ENCODE results near the gene HDAC9. TPM values are rescaled to one million over a fixed set of nuclear protein-coding genes. Genes with fewer than 3 reads are reported as not detected.

The HDAC9 gene
- total RNA-seq, 3 donors from 2014 or later (not counting 1 experiment from before 2014, with no cell fraction given), result 19.1 to 41.1 (median 24.1) TPM

- Histone ChIP-seq H3K9me3 (ENCODE audit: control insufficient read depth, insufficient read depth, low read length) (no peaks in the 10 kb centered on the region), H3K4me3 (ENCODE audit: low read length) (no peak overlapping the region), H3K27me3 (ENCODE audit: control insufficient read depth, insufficient read depth, low read length) (no peaks in the 10 kb centered on the region), H3K4me1 (ENCODE audit: control insufficient read depth, insufficient read depth, low read length) (no peaks in the 10 kb centered on the region), H3K36me3 (ENCODE audit: control insufficient read depth, insufficient read depth, low read length) (no peaks in the 10 kb centered on the region), H3K27ac (ENCODE audit: low read length) (no peak overlapping the region)
- H3K27ac Mint-ChIP-seq, result no peak overlapping the region
- 100% methylated on average over 1 of the region's 2 CpGs for WGBS (ENCODE audit: insufficient coverage)
- H3K27me3 Mint-ChIP-seq (ENCODE audit: low read depth in 2 of 2), result no peaks in the 10 kb centered on the region
- intact Hi-C loops (cut with micrococcal nuclease), result no loop called here
- H3K4me3 Mint-ChIP-seq, result no peak overlapping the region
- peaks cover 0 to 9% of the 10 kb centered on the region in 2 donors for H3K9me3 Mint-ChIP-seq
- H3K36me3 Mint-ChIP-seq, result no peaks in the 10 kb centered on the region
- ATAC-seq (no peak), DNase-seq (no peak)
- H3K4me1 Mint-ChIP-seq, result no peaks in the 10 kb centered on the region
- no peak for TF ChIP-seq CTCF (IDR thresholded peaks at IDR 0.05)
These were observed 394.6 kb downstream of the HDAC9 start for GRCh38 chr7:18890134-18890533.

GRCh38 chr7:18890885-18891621 lies 395.5 kb downstream of the HDAC9 start:
- no peaks in the 10 kb centered on the region for H3K27me3 Mint-ChIP-seq (ENCODE audit: low read depth in 2 of 2)
- Histone ChIP-seq H3K27me3 (ENCODE audit: control insufficient read depth, insufficient read depth, low read length) (no peaks in the 10 kb centered on the region), H3K4me1 (ENCODE audit: control insufficient read depth, insufficient read depth, low read length) (no peaks in the 10 kb centered on the region), H3K36me3 (ENCODE audit: control insufficient read depth, insufficient read depth, low read length) (no peaks in the 10 kb centered on the region), H3K9me3 (ENCODE audit: control insufficient read depth, insufficient read depth, low read length) (no peaks in the 10 kb centered on the region), H3K4me3 (ENCODE audit: low read length) (no peak overlapping the region), H3K27ac (ENCODE audit: low read length) (no peak overlapping the region)
- DNase-seq (no peak), ATAC-seq (no peak)
- no peaks in the 10 kb centered on the region for H3K36me3 Mint-ChIP-seq
- 98% methylated on average over 4 of the region's 4 CpGs for WGBS (ENCODE audit: insufficient coverage)
- H3K9me3 Mint-ChIP-seq, result peaks cover 0 to 9% of the 10 kb centered on the region in 2 donors
- TF ChIP-seq CTCF (IDR thresholded peaks at IDR 0.05), result no peak
- H3K27ac Mint-ChIP-seq, result no peak overlapping the region
- intact Hi-C loops (cut with micrococcal nuclease), result no loop called here
- no peaks in the 10 kb centered on the region for H3K4me1 Mint-ChIP-seq
- no peak overlapping the region for H3K4me3 Mint-ChIP-seq

- Histone ChIP-seq H3K9me3 (ENCODE audit: control insufficient read depth, insufficient read depth, low read length) (no peaks in the 10 kb centered on the region), H3K4me3 (ENCODE audit: low read length) (no peak overlapping the region), H3K4me1 (ENCODE audit: control insufficient read depth, insufficient read depth, low read length) (no peaks in the 10 kb centered on the region), H3K36me3 (ENCODE audit: control insufficient read depth, insufficient read depth, low read length) (no peaks in the 10 kb centered on the region), H3K27me3 (ENCODE audit: control insufficient read depth, insufficient read depth, low read length) (no peaks in the 10 kb centered on the region), H3K27ac (ENCODE audit: low read length) (no peak overlapping the region)
- peaks cover 0 to 6% of the 10 kb centered on the region in 2 donors for H3K9me3 Mint-ChIP-seq
- intact Hi-C loops (cut with micrococcal nuclease), result no loop called here
- no peak overlapping the region for H3K27ac Mint-ChIP-seq
- H3K36me3 Mint-ChIP-seq, result no peaks in the 10 kb centered on the region
- TF ChIP-seq CTCF (IDR thresholded peaks at IDR 0.05), result no peak
- H3K27me3 Mint-ChIP-seq (ENCODE audit: low read depth in 2 of 2), result no peaks in the 10 kb centered on the region
- H3K4me1 Mint-ChIP-seq, result no peaks in the 10 kb centered on the region
- WGBS (ENCODE audit: insufficient coverage), result 92% methylated on average over 3 of the region's 3 CpGs
- DNase-seq (no peak), ATAC-seq (no peak)
- no peak overlapping the region for H3K4me3 Mint-ChIP-seq
These were observed 397.6 kb downstream of the HDAC9 start for GRCh38 chr7:18893156-18893555.

GRCh38 chr7:18894155-18894554 lies 398.6 kb downstream of the HDAC9 start:
- ATAC-seq (no peak), DNase-seq (no peak)
- no peak overlapping the region for H3K27ac ChIP-seq (ENCODE audit: low read length)
- TF ChIP-seq CTCF (IDR thresholded peaks at IDR 0.05), result no peak
- H3K9me3 ChIP-seq (ENCODE audit: control insufficient read depth, insufficient read depth, low read length), result no peaks in the 10 kb centered on the region
- Mint-ChIP-seq H3K36me3 (no peaks in the 10 kb centered on the region), H3K27ac (no peak overlapping the region), H3K4me1 (no peaks in the 10 kb centered on the region), H3K9me3 (peaks cover 0 to under 1% of the 10 kb centered on the region in 2 donors), H3K4me3 (no peak overlapping the region), H3K27me3 (ENCODE audit: low read depth in 2 of 2) (no peaks in the 10 kb centered on the region)
- 90% methylated on average over 3 of the region's 3 CpGs for WGBS (ENCODE audit: insufficient coverage)
- H3K4me1 ChIP-seq (ENCODE audit: control insufficient read depth, insufficient read depth, low read length), result no peaks in the 10 kb centered on the region
- no peaks in the 10 kb centered on the region for H3K27me3 ChIP-seq (ENCODE audit: control insufficient read depth, insufficient read depth, low read length)
- no peaks in the 10 kb centered on the region for H3K36me3 ChIP-seq (ENCODE audit: control insufficient read depth, insufficient read depth, low read length)
- no peak overlapping the region for H3K4me3 ChIP-seq (ENCODE audit: low read length)
- intact Hi-C loops (cut with micrococcal nuclease), result no loop called here

All from natural killer cell (primary cell).